GM23338 (cell line): Measurements from ENCODE around the gene ROR1.

Source experiments
- CREB1 ChIP-seq: fragments of 250-450 bp; sonication (Bioruptor Pico); IDR thresholded peaks from 2 replicates; pipeline ENCODE4 v1.5.0; 2020; ENCODE audit warnings: low read depth, mild to moderate bottlenecking, moderate library complexity
- EZH2 ChIP-seq: fragments of 200-600 bp; sonication (generic); IDR thresholded peaks from one replicate; pipeline ENCODE4 v1.8.0; 2017; ENCODE audit warnings: antibody characterized with exemption, mild to moderate bottlenecking, low read depth; ENCODE audit not compliant: unreplicated experiment
- POLR2AphosphoS5 ChIP-seq: IDR thresholded peaks from 2 replicates; pipeline ENCODE4 v1.6.1; 2016; ENCODE audit warnings: antibody characterized with exemption, low read depth
- STAT1 ChIP-seq: IDR thresholded peaks from one replicate; pipeline ENCODE4 v1.6.1; 2016; ENCODE audit warnings: antibody characterized with exemption; ENCODE audit not compliant: unreplicated experiment
- TF ChIP-seq, protein P1 (sequence below), 2 experiments: fragments of 200-600 bp in 1 of 2; sonication (generic) in 1 of 2; conservative IDR thresholded peaks; 2 replicates each; pipeline versions ENCODE4 v1.5.1 to v1.6.1; 2016 to 2017; ENCODE audit warnings: antibody characterized with exemption in 2 of 2, low read depth in 2 of 2, mild to moderate bottlenecking in 2 of 2, moderate library complexity in 1 of 2

- TF ChIP-seq EZH2 (no peak), POLR2AphosphoS5 (no peak), CREB1 (CRISPR knock-in tag) (no peak), STAT1 (no peak)
- TF ChIP-seq, protein P1, sequence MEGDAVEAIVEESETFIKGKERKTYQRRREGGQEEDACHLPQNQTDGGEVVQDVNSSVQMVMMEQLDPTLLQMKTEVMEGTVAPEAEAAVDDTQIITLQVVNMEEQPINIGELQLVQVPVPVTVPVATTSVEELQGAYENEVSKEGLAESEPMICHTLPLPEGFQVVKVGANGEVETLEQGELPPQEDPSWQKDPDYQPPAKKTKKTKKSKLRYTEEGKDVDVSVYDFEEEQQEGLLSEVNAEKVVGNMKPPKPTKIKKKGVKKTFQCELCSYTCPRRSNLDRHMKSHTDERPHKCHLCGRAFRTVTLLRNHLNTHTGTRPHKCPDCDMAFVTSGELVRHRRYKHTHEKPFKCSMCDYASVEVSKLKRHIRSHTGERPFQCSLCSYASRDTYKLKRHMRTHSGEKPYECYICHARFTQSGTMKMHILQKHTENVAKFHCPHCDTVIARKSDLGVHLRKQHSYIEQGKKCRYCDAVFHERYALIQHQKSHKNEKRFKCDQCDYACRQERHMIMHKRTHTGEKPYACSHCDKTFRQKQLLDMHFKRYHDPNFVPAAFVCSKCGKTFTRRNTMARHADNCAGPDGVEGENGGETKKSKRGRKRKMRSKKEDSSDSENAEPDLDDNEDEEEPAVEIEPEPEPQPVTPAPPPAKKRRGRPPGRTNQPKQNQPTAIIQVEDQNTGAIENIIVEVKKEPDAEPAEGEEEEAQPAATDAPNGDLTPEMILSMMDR (conservative IDR thresholded peaks at IDR 0.05; ENCODE audit: low read depth in 2 of 2) = no peak
These were observed 181.7 kb downstream of the ROR1 start for GRCh38 chr1:63955370-63956145.
